Kidney (tissue), 14 donors: ENCODE measurements around the gene GAS7. TPM values are rescaled to one million over a fixed set of nuclear protein-coding genes. Genes with fewer than 3 reads are reported as not detected.

ENCODE experiments used
- DNase-seq, 5 donors: peaks; one replicate each; pipeline ENCODE4 v3.0.0-alpha.2; 2013 to 2020
- FAIRE-seq: peaks from 2 replicates; lab custom pipeline; 2012; peaks lifted over from hg19 to GRCh38; lab: Jason Lieb, UNC
- H3K27ac ChIP-seq, 2 donors: one replicate each; pipeline ENCODE4 v1.7.0; 2013; ENCODE audit warnings: low read depth in 2 of 2, low read length in 2 of 2, inconsistent platforms in 1 of 2
- H3K27me3 ChIP-seq: one replicate; pipeline ENCODE4 v1.7.1; 2013; ENCODE audit warnings: low read length, inconsistent platforms; ENCODE audit not compliant: control insufficient read depth, insufficient read depth
- H3K36me3 ChIP-seq, 3 donors: one replicate each; pipeline versions ENCODE4 v1.7.0 to v1.7.1; 2013; ENCODE audit warnings: low read length in 3 of 3, control low read depth in 1 of 3, inconsistent platforms in 1 of 3; ENCODE audit not compliant: insufficient read depth in 3 of 3, control insufficient read depth in 2 of 3
- H3K4me1 ChIP-seq, 3 donors: one replicate each; pipeline versions ENCODE4 v1.7.0 to v1.7.1; 2013; ENCODE audit warnings: low read length in 3 of 3, inconsistent platforms in 1 of 3, low read depth in 1 of 3; ENCODE audit not compliant: control insufficient read depth in 2 of 3, insufficient read depth in 2 of 3
- H3K4me3 ChIP-seq, 3 donors: one replicate each; pipeline versions ENCODE4 v1.7.0 to v1.8.1; 2013; ENCODE audit warnings: low read length in 3 of 3, control low read depth in 1 of 3, inconsistent platforms in 1 of 3
- H3K9ac ChIP-seq, 3 donors: one replicate each; pipeline versions ENCODE4 v1.7.0 to v1.7.1; 2013; ENCODE audit warnings: low read length in 3 of 3, control low read depth in 1 of 3, inconsistent platforms in 1 of 3
- H3K9me3 ChIP-seq, 3 donors: one replicate each; pipeline versions ENCODE4 v1.7.0 to v1.7.1; 2013; ENCODE audit warnings: low read length in 3 of 3, control low read depth in 1 of 3, inconsistent platforms in 1 of 3; ENCODE audit not compliant: control insufficient read depth in 2 of 3, insufficient read depth in 1 of 3
- CTCF ChIP-seq: IDR thresholded peaks from 3 replicates; pipeline ENCODE4 v1.5.1; 2012; ENCODE audit warnings: mild to moderate bottlenecking, moderate library complexity, borderline replicate concordance; ENCODE audit not compliant: insufficient read depth; ENCODE audit errors: extremely low read depth
- intact Hi-C: fragments of 100-400 bp; cut with DNase I; formaldehyde crosslinking; loops from one replicate; pipeline ENCODE4 v1.11.1; 2022
- polyA plus RNA-seq: library from polyadenylated mRNA; stranded (reverse); fragments of 350-450 nt; fragmentation: Illumina TruSeq; extraction: RNeasy Lipid Tissue Mini Kit (QIAGEN cat#74804); gene quantifications from one replicate; pipeline ENCODE4 v1.2.3, GENCODE V29; 2014; ENCODE audit warnings: low read depth, low replicate concordance; ENCODE audit not compliant: insufficient read depth
- total RNA-seq: library from RNA; stranded (reverse); fragmentation: NEBNext Ultra II Directional; extraction: Animal tissue kit (Norgen Biotek cat#: 25700); gene quantifications from one replicate; pipeline ENCODE4 v1.2.1, GENCODE V29; 2021
- donor health status: control.
- donor health status: control.
- donor health status: control.
- donor health status: control.
- donor health status: control.
- donor health status: DM: yes; HTN: yes; CAD: no.
- donor health status: Normal renal cell carcinoma (clear cell type).

Gene GAS7
- total and polyA plus RNA-seq, 2 donors from 2014 or later = 1.1 to 20.5 TPM

GRCh38 chr17:9943343-9943742 lies 255.1 kb downstream of the GAS7 start:
- H3K4me1 ChIP-seq = peaks cover 0 to 2% (median 0%) of the 10 kb centered on the region in 3 donors

GRCh38 chr17:9942885-9943284 lies 255.5 kb downstream of the GAS7 start:
- Histone ChIP-seq H3K4me3 (no peak overlapping the region), H3K9me3 (peaks cover 0 to 2% (median 0%) of the 10 kb centered on the region in 3 donors), H3K36me3 (peaks cover 0 to 3% (median 0%) of the 10 kb centered on the region in 3 donors), H3K27me3 (no peaks in the 10 kb centered on the region), H3K9ac (no peak overlapping the region), H3K27ac (no peak overlapping the region), H3K4me1 (peaks cover 0 to 2% (median 0%) of the 10 kb centered on the region in 3 donors)
- DNase-seq = no peak
- intact Hi-C loops = no loop called here
- FAIRE-seq = no peak
- no peak for TF ChIP-seq CTCF

More at GRCh38 chr17:9943343-9943742, 255.1 kb downstream of the GAS7 start:
- TF ChIP-seq CTCF = no peak
- Histone ChIP-seq H3K27ac (no peak overlapping the region), H3K4me3 (no peak overlapping the region), H3K36me3 (peaks cover 0 to 3% (median 0%) of the 10 kb centered on the region in 3 donors), H3K9ac (no peak overlapping the region), H3K9me3 (peaks cover 0 to 2% (median 0%) of the 10 kb centered on the region in 3 donors), H3K27me3 (no peaks in the 10 kb centered on the region)
- FAIRE-seq (no peak), DNase-seq (no peak)
- intact Hi-C loops = no loop called here

- Histone ChIP-seq H3K27me3 (no peaks in the 10 kb centered on the region), H3K9me3 (peaks cover 0 to 2% (median 0%) of the 10 kb centered on the region in 3 donors), H3K36me3 (peaks cover 0 to 3% (median 0%) of the 10 kb centered on the region in 3 donors), H3K9ac (no peak overlapping the region), H3K27ac (no peak overlapping the region), H3K4me3 (no peak overlapping the region), H3K4me1 (peaks cover 0 to 2% (median 0%) of the 10 kb centered on the region in 3 donors)
- DNase-seq (no peak), FAIRE-seq (no peak)
- intact Hi-C loops = no loop called here
- TF ChIP-seq CTCF = no peak
These were observed 257.1 kb downstream of the GAS7 start for GRCh38 chr17:9941305-9941704.

- DNase-seq = no peak
- FAIRE-seq = no peak
- no peak overlapping the region for H3K9ac ChIP-seq
- H3K9me3 ChIP-seq = peaks cover 0 to 2% (median 0%) of the 10 kb centered on the region in 3 donors
- H3K4me3 ChIP-seq = no peak overlapping the region
- peaks cover 0 to 2% (median 0%) of the 10 kb centered on the region in 3 donors for H3K4me1 ChIP-seq
- no peak overlapping the region for H3K27ac ChIP-seq
- intact Hi-C loops = no loop called here
- H3K27me3 ChIP-seq = no peaks in the 10 kb centered on the region
- H3K36me3 ChIP-seq = peaks cover 0 to 3% (median 0%) of the 10 kb centered on the region in 3 donors
- no peak for TF ChIP-seq CTCF
These were observed 257.6 kb downstream of the GAS7 start for GRCh38 chr17:9940841-9941240.
